K562 (cell line): ENCODE results near the gene FAM83D. TPM values are rescaled to one million over a fixed set of nuclear protein-coding genes. Genes with fewer than 3 reads are reported as not detected.
A peak's percentile ranks its signal among the peaks of the same experiment; 100 is the strongest.

ENCODE experiments used
- CEBPG ChIP-seq, 3 experiments: fragments of 200-800 bp in 1 of 3; sonication (Bioruptor generic) in 1 of 3; sonication (generic) in 1 of 3; formaldehyde crosslinking in 1 of 3; IDR thresholded peaks in 2 of 3; conservative IDR thresholded peaks in 1 of 3; 2 replicates each; pipeline versions ENCODE4 v1.6.1 to v1.8.0; 2016 to 2022; ENCODE audit warnings: missing compliant biosample characterization in 2 of 3, missing genetic modification characterization in 2 of 3, mild to moderate bottlenecking in 1 of 3, missing genetic modification reagents in 1 of 3
- FOSL1 ChIP-seq: fragments of 200-800 bp; sonication (Bioruptor generic); conservative IDR thresholded peaks from 2 replicates; pipeline ENCODE4 v1.6.1; 2016; ENCODE audit warnings: missing genetic modification characterization, missing compliant biosample characterization
- FOXJ2 ChIP-seq: fragments of 200-800 bp; sonication (Bioruptor generic); IDR thresholded peaks from 2 replicates; pipeline ENCODE4 v1.6.1; 2016; ENCODE audit warnings: missing genetic modification characterization, missing compliant biosample characterization
- HNRNPUL1 ChIP-seq: fragments of 200-400 bp; formaldehyde crosslinking; IDR thresholded peaks from 2 replicates; pipeline ENCODE4 v1.6.1; 2017; ENCODE audit warnings: low read length
- JUND ChIP-seq, 2 experiments: IDR thresholded peaks; 2 replicates in 1 of 2; 3 replicates in 1 of 2; pipeline ENCODE4 v1.6.1; 2011; ENCODE audit warnings: borderline replicate concordance in 2 of 2, low read depth in 2 of 2, low read length in 2 of 2, improper control_type of control experiment in 1 of 2, missing biosample characterization in 1 of 2, missing genetic modification characterization in 1 of 2, missing genetic modification reagents in 1 of 2
- PHF8 ChIP-seq: fragments of 200-600 bp; sonication (generic); IDR thresholded peaks from 2 replicates; pipeline ENCODE4 v1.6.1; 2012; ENCODE audit warnings: mixed run types, mild to moderate bottlenecking, inconsistent platforms, low read length, moderate library complexity, borderline replicate concordance
- PURB ChIP-seq: sonication (generic); formaldehyde crosslinking; IDR thresholded peaks from 2 replicates; pipeline ENCODE4 v1.9.0; 2021; ENCODE audit warnings: low read depth, mild to moderate bottlenecking, missing genetic modification reagents
- RUNX1 ChIP-seq: sonication (generic); IDR thresholded peaks from 2 replicates; pipeline ENCODE4 v1.6.1; 2016; ENCODE audit warnings: antibody characterized with exemption, low read depth
- SMAD4 ChIP-seq: fragments of 250-450 bp; sonication (Bioruptor Pico); conservative IDR thresholded peaks from 2 replicates; pipeline ENCODE4 v1.8.0; 2021; ENCODE audit warnings: inconsistent platforms, mild to moderate bottlenecking, moderate library complexity
- polyA plus RNA-seq, 8 experiments: library from polyadenylated mRNA; depleted of rRNA in 4 of 8; stranded (reverse) in 5 of 8; unstranded in 3 of 8; fragments of >200 nt; fragmentation: Nextera tagmentation in 2 of 8; fragmentation: Illumina TruSeq in 1 of 8; extraction: Ambion mirVana in 2 of 8; extraction: Trizol in 1 of 8; gene quantifications; 2 replicates each; pipeline versions ENCODE4 v1.2.1 to v1.2.3, GENCODE V29; 2011 to 2014; ENCODE audit warnings: inconsistent platforms in 1 of 8, missing spikeins in 1 of 8
- total RNA-seq, 7 experiments: library from RNA; depleted of rRNA in 6 of 7; stranded (reverse); fragments of >200 nt in 6 of 7; fragmentation: Illumina TruSeq in 2 of 7; extraction: Trizol in 2 of 7; gene quantifications; 2 replicates each; pipeline versions ENCODE4 v1.2.1 to v1.2.3, GENCODE V29; 2011 to 2021; ENCODE audit warnings: low replicate concordance in 1 of 7
- TF ChIP-seq, protein P1 (sequence below): fragments of 450-650 bp; IDR thresholded peaks from one replicate; pipeline ENCODE4 v1.6.1; 2018; ENCODE audit warnings: mild to moderate bottlenecking, moderate library complexity; ENCODE audit not compliant: partially characterized antibody
- TF ChIP-seq, protein P2 (sequence below): fragments of 450-650 bp; IDR thresholded peaks from 2 replicates; pipeline ENCODE4 v1.6.1; 2017; ENCODE audit warnings: mild to moderate bottlenecking, moderate library complexity

The FAM83D gene
- total and polyA plus RNA-seq, 9 of the 15 experiments (the other 6 are each of a cell fraction or from before 2014, with no cell fraction given), result 8.2 to 66.1 (median 43.5) TPM

DNA sequence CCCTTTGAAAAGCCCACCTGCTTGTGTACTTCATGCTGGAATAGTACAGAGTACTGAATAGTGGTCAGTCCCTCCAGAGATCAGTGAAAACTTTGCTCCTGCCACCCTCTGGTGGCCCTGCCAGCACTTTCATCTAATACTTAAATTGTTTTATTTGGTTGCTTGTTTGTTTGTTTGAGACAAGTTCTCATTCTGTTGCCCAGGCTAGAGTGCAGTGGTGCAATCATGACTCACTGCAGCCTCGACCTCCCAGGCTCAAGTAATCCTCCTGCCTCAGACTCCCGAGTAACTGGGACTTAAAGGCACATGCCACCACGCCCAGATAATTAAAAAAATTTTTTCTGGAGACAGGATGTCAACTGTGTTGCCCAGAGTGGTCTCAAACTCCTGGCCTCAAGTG is 9.1 kb downstream of the FAM83D start (continued):
- TF ChIP-seq RUNX1 (no peak), PURB (no peak), FOXJ2 (tag) (no peak), FOSL1 (tag) (0 out of 2 replicates have a peak, but pooled peaks have one; percentile 27), JUND (IDR thresholded peaks at IDR 0.05; ENCODE audit: borderline replicate concordance, low read depth, low read length) (no peak), JUND (tag; IDR thresholded peaks at IDR 0.05; ENCODE audit: borderline replicate concordance, low read depth, low read length) (no peak), CEBPG (CRISPR knock-in tag; IDR thresholded peaks at IDR 0.05) (peak; percentile 65), CEBPG (tag; conservative IDR thresholded peaks at IDR 0.05 in 1 of 2, IDR thresholded peaks at IDR 0.05 in 1 of 2) (no peak), SMAD4 (no peak), PHF8 (no peak), HNRNPUL1 (no peak)
- TF ChIP-seq, protein P1, sequence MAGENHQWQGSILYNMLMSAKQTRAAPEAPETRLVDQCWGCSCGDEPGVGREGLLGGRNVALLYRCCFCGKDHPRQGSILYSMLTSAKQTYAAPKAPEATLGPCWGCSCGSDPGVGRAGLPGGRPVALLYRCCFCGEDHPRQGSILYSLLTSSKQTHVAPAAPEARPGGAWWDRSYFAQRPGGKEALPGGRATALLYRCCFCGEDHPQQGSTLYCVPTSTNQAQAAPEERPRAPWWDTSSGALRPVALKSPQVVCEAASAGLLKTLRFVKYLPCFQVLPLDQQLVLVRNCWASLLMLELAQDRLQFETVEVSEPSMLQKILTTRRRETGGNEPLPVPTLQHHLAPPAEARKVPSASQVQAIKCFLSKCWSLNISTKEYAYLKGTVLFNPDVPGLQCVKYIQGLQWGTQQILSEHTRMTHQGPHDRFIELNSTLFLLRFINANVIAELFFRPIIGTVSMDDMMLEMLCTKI, result no peak
- TF ChIP-seq, protein P2, sequence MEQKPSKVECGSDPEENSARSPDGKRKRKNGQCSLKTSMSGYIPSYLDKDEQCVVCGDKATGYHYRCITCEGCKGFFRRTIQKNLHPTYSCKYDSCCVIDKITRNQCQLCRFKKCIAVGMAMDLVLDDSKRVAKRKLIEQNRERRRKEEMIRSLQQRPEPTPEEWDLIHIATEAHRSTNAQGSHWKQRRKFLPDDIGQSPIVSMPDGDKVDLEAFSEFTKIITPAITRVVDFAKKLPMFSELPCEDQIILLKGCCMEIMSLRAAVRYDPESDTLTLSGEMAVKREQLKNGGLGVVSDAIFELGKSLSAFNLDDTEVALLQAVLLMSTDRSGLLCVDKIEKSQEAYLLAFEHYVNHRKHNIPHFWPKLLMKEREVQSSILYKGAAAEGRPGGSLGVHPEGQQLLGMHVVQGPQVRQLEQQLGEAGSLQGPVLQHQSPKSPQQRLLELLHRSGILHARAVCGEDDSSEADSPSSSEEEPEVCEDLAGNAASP, result no peak
